Stimulated activated CD8-positive, alpha-beta memory T cell treated with anti-CD3 and anti-CD28 coated beads, Interleukin-7, amount 100 ng/mL, for 24 hours (primary cell): ENCODE results near the gene RPL22.
"Not testable (repeated sequence)": the region's sequence is repeated elsewhere in the genome, so short reads cannot be mapped to it uniquely, and the experiment has no call there.

ENCODE experiments used
- DNase-seq: peaks from one replicate; pipeline ENCODE4 v3.0.0-alpha.2; 2020; ENCODE audit warnings: low read depth

Gene RPL22

DNA sequence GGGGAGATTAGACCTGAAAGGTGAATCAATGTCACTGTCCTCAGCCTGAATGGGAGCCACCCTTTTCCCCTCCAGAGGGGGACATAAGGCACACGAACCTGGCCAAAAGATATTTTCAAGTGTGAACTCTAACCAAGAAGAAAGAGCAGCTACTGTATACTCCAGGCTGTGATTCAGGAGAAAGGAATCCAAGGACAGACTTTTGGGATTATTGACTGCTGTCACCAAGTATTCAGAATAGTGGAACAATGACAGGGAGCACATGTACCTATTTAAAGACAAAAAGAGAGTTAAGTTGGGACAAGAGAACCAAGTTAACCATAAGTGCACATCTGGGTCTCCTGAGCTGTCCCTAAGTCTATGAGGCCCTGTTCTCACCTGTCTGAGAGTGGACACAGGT is 34.0 kb upstream of the RPL22 start:
- DNase-seq: no peak

DNA sequence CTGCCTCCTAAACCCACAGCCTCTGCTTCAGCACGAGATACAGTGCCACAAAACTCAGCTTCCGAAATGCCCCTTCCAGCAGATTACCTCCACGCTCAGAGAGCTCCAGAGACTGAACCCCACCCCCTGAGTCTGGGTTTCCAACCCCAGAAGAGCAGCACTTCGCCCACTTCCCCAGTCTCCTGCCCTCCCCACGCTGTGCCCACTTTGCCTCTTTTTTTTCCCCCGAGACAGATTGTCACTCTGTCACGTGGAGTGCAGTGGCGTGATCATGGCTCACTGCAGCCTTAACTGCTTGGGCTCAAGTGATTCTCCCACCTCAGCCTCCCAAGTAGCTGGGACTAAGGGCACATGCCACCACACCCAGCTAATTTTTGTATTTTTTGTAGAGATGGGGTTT is 26.3 kb upstream of the RPL22 start:
- no peak for DNase-seq

GRCh38 chr1:6224718-6225117 is 25.3 kb upstream of the RPL22 start:
- no peak for DNase-seq

GRCh38 chr1:6223617-6224016 is 24.2 kb upstream of the RPL22 start:
- DNase-seq: no peak

DNA sequence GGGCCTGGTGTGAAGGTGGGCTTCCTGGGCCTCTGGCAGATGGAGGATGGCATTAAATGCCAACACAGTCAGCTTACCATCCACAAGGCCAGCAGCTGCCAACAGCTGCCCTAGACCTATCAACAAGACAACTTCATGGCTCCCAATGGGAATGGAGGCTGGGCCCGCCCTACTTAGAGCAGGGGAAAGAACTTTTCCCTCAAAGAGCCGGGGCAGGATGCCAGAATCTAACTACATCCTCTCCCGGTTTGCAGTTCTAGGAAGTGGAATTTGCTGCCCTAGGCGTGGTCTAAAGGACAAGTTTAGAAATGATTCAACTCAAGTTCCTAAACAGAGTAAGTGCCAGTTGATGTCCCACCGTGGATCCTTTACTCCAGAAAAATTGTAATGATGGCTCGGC is 23.2 kb upstream of the RPL22 start:
- DNase-seq: no peak

DNA sequence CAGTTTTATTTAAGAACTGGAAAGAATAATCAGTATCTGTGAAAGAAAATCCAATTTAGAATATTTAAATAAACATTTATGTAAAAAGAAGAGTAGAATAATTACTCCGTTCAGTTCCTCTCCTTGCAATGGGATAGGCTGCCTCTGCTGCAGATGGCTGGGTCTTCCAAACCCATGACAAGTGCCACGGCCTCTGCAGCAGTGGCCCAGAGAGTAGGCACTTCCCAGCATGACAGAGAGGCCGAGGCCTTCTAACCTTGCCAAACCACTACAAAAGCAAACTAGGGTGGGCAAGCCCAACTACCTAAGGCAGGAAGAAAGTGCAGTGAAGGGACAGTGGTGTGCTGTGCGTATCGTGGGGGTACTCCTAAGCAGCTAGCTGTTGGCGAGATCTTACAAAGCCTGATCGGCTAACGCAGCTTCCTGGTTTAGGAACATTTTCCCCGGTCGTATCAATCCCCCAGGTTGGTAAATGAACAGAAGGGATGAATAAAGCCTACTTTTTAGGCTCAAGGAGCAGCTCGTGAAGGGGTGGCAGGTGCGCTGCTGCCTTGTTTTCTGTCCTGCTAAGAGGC is 21.9 kb upstream of the RPL22 start:
- DNase-seq: no peak

- no peak for DNase-seq
These were observed 20.8 kb upstream of the RPL22 start for GRCh38 chr1:6220236-6220635.

GRCh38 chr1:6219641-6220040 is 20.2 kb upstream of the RPL22 start:
- not testable (repeated sequence) for DNase-seq

- DNase-seq: no peak
These were observed 19.2 kb upstream of the RPL22 start for GRCh38 chr1:6218375-6219164.

DNA sequence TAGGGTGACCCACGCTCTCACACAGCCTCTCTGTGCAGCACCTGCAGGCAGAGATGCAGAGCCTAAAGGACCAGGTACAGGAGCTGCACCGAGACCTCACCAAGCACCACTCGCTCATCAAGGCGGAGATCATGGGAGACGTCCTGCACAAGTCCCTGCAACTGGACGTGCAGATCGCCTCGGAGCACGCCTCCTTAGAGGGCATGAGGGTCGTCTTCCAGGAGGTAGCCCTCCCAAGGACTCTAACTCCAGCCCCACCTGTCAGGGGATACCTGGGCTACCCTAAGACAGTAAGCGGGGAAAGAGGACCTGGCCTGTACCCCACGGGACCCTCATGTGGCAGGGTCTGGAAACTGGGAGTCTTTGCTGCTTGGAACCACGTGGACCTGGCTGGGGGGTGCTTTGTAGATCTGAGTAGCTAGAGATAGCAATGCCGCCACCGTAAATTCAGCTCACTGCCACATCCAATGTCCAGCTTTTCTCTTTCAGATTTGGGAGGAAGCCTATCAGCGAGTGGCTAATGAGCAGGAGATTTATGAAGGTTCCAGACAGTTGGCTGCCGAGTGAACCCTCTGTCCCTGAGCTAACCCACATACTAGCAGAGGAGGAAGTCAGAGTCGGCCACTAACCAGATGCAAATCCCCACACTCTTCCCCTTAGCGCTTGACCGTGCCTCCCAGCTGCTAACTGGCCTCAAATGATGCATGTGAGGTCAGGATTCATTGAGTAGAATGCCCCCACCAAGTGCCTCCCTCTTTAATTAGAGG is 13.0 kb upstream of the RPL22 start:
- DNase-seq: no peak

DNA sequence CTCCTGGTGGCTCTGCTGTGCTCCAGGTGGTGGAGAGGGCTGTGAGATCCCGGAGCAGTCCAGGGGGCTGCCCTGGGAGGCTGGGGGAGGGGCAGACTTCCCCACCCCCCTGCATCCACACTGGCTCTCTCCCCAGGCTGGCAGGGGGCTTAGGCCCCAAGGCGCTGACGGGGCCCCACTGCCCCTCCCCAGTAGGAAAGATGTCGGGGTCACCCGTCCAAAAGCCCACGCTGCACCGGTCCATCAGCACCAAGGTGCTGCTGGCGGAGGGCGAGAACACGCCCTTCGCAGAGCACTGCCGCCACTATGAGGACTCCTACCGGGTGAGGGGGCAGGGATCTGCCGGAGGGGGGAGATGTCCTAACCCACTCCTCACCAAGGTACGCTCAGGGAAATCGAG is 12.3 kb upstream of the RPL22 start:
- no peak for DNase-seq

DNA sequence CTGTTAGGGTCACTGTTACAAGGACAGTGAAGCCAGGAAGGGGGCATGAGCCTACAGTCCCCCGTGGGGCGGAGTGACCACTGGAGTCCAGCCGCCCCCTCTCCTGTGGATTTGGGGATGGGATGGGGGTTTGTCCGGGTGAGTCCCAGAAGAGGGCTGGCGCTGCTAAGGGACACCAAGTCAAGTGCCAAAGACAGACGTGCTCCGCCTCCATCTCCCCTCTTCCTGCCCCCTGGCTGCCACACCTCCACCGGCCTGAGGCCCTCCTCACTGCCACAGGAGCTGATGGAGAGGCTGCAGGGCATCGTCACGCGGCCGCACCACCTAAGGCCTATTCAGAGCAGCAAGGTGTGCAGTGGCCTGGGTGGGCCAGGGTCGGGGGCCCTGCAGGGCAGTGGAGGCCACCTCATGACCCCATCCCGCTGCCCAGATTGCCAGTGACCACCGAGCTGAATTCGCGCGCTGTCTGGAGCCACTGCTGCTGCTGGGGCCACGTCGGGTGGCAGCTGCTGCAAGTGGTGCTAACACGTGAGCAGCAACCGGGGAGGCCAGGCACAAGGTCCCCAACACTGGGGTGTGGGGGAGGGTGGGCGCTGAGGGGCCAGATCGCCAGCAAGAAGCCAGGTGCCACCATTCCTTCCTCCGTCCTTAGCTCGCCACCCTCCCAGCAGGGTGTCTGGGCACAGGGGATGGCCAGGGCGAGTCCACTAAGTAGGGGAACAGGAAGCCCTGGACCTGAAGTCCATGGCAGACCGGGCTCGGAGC is 11.4 kb upstream of the RPL22 start:
- no peak for DNase-seq

DNA sequence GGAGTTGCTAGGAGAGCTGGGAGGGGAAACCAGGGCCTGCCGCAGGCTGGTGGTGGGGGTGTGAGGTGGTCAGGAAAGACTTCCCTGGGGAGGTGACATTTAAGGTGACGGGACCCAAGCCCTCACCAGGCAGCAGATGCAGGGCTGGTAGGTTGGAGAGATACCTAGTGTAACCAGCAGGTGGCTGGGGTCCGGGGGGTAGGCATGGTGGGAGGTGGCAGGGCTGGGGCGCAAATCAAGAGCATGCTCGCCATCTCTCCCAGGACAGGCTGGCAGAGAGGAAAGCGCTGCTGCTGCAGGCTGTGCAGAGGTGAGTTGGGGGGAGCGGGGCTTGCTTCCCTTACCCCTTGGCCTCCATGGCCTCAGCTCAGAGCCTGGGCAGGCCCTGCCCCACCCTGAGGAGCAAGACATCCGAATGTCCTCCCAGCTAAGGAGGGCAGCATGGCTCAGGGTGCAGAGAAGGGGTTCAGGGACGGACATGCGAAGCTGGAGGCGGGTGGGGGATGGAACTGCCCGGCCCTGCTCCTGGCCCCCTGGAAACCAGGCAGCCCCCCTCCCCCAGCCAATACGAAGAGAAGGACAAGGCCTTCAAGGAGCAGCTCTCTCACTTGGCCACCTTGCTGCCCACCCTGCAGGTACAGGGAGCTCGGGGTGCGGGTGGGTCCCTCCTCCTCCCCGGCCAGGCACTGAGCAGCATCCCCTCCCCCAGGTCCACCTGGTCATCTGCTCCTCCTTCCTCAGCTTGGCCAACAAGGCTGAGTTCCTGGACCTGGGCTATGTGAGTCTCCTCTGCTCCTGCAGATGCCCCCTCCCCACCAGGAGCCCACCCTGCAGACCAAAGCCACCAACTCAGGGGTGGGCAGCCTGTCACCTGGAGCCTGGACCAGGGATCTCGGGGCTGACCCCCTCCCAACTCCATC is 10.5 kb upstream of the RPL22 start:
- DNase-seq: no peak

- no peak for DNase-seq
These were observed 9.6 kb upstream of the RPL22 start for GRCh38 chr1:6208723-6209660.

- DNase-seq: no peak
These were observed 8.5 kb upstream of the RPL22 start for GRCh38 chr1:6207921-6208320.

DNA sequence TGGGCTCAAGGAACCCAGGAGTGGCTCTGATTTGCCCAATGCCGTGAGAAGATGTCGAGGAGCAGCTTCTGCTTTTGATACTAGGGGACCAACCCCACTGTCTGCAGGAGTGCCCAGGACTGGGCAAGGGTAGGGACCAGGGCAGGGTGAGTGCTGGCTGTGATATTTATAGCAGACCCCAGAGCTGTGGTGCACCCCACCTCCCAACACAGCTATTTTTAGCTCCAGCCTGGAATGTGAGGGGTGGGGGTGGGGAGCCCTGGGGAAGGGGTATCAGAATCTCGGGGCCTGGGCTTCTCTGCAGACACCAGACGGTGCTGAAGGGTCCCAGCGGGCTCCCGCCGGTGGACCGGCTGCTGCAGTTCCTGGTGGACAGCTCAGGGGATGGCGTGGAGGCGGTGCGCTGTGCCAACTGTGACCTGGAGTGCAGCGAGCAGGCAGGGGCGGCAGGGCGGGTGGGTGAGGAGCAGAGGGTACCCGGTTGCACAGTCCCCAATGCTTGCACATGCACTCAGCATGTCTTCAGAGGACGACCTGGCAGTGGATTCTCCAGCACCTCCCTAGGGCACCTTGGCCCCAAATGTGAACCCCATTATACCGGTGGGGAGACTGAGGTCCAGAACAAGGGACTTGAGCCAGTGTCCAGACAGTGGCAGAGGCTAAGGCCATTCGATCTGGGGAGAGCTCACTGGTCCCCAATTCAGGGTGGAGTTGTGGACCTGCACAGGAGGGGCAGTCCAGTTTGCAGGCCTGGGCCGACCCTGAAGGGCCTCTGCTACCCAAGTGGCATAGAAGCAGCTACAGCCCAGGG is 7.9 kb upstream of the RPL22 start:
- DNase-seq: no peak

DNA sequence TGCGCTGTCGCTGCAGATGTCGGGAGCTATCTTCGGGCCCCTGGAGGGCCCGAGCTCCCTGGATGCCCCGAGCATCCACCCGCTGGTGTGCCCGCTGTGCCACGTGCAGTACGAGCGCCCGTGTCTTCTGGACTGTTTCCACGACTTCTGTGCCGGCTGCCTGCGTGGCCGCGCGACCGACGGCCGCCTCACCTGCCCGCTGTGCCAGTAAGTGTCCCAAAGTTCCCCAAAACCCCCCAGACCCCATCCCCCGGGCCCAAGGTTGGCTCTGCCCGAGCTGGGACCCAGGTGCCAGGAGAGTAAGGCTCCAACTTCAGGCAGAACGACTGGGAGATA is 7.1 kb upstream of the RPL22 start:
- DNase-seq: no peak

DNA sequence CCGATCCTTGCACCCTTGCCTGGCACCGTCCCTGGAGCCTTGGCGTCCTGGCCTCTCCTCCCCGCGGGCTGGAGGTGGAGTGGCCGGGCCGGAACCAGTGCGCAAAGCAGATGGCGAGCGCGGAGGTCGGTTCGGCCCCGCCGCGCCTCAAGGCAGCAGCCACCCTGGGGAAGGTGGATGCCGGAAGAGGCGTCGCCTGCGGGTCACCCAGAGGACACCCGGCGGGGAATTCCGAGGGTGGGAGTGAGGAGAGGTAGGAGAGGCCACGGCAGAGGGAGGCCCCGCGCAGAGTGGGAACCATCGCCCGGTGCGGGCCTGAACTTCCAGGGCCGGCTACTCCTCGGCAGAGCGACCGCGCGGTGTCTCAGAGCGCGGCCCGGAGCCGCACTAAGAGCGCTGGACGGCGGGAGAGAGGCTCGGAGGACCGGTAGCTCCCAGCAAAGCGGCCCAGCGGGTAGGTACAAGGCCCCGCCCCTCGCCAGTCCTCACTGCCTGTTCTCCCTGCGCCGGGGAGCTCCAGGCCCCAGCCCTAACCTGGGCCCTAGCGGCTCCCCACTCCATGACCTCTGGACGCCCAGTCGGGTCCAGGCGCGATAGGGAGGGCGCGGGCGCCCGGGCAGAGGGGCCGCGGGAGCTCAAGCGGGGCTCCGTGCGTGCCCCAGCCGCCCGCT is 6.6 kb upstream of the RPL22 start, which contains the start of gene RNF207:
Gene RNF207 (plus strand): TSS at position 271 of the 671 bp plus-strand sequence. CDS start 417 bp downstream, outside the sequence.
- no peak for DNase-seq

GRCh38 chr1:6202256-6202655 is 2.9 kb upstream of the RPL22 start:
- no peak for DNase-seq
